ENCODE results near the gene PTPN18.

The PTPN18 gene

GRCh38 chr2:130368786-130369185 is 12.9 kb downstream of the PTPN18 start:
- no peak for DNase-seq

- no peak for DNase-seq
Observed at GRCh38 chr2:130369311-130369964, 13.6 kb downstream of the PTPN18 start.

GRCh38 chr2:130369965-130370341 is 14.1 kb downstream of the PTPN18 start:
- DNase-seq: no peak

GRCh38 chr2:130370490-130370889 is 14.6 kb downstream of the PTPN18 start:
- no peak for DNase-seq

GRCh38 chr2:130371723-130372054 is 15.8 kb downstream of the PTPN18 start:
- DNase-seq: no peak

GRCh38 chr2:130372055-130372832 is 16.4 kb downstream of the PTPN18 start:
- no peak for DNase-seq

- no peak for DNase-seq
Observed at GRCh38 chr2:130372833-130373807, 17.3 kb downstream of the PTPN18 start.

- DNase-seq: no peak
Observed at GRCh38 chr2:130373808-130374365, 18.0 kb downstream of the PTPN18 start.

- DNase-seq: no peak
Observed at GRCh38 chr2:130374587-130375290, 18.9 kb downstream of the PTPN18 start.

- no peak for DNase-seq
Observed at GRCh38 chr2:130375291-130376266, 19.7 kb downstream of the PTPN18 start.

- DNase-seq: no peak
Observed at GRCh38 chr2:130376433-130377293, 20.8 kb downstream of the PTPN18 start.

- DNase-seq: no peak
Observed at GRCh38 chr2:130377491-130377890, 21.6 kb downstream of the PTPN18 start.

GRCh38 chr2:130378206-130378897 is 22.5 kb downstream of the PTPN18 start:
- DNase-seq: no peak

GRCh38 chr2:130378898-130379214 is 23.0 kb downstream of the PTPN18 start:
- DNase-seq: no peak

- DNase-seq: no peak
Observed at GRCh38 chr2:130380096-130380934, 24.5 kb downstream of the PTPN18 start.

- DNase-seq: no peak
Observed at GRCh38 chr2:130381145-130381544, 25.3 kb downstream of the PTPN18 start.

GRCh38 chr2:130381619-130382018 is 25.8 kb downstream of the PTPN18 start:
- no peak for DNase-seq

- DNase-seq: no peak
Observed at GRCh38 chr2:130382313-130382917, 26.6 kb downstream of the PTPN18 start.

Measured in NCI-H187 treated with DMSO at 0.1 percent for 48 hours (cell line).